ENCODE data around the gene APP. TPM values are rescaled to one million over a fixed set of nuclear protein-coding genes. Genes with fewer than 3 reads are reported as not detected.

Gene APP
- total and polyA plus RNA-seq, 2 experiments from 2014 or later: 55.7 to 316 TPM

GRCh38 chr21:26127918-26128317 lies 42.7 kb downstream of the APP start:
- Histone ChIP-seq H3K4me2 (peak overlapping the region; percentile 48), H3K9me3 (ENCODE audit: low read depth) (no peaks in the 10 kb centered on the region), H3K36me3 (replicated peaks; ENCODE audit: insufficient read depth, low read depth) (no peaks in the 10 kb centered on the region), H3K27me3 (no peaks in the 10 kb centered on the region), H4K20me1 (ENCODE audit: insufficient read depth, poor library complexity, severe bottlenecking) (peaks cover 5% of the 10 kb centered on the region), H3K4me1 (ENCODE audit: insufficient read depth) (peaks cover 40% of the 10 kb centered on the region), H3K27ac (peak overlapping the region; percentile 47), H3K4me3 (no peak overlapping the region), H2AFZ (no peak overlapping the region), H3K9me2 (replicated peaks; ENCODE audit: insufficient read depth) (no peaks in the 10 kb centered on the region), H3K79me2 (peaks cover 91% of the 10 kb centered on the region)
- WGBS (ENCODE audit: low lambda C conversion rate, missing lambda C conversion rate): 61% methylated on average over 6 of the region's 6 CpGs
- no peak for DNase-seq (ENCODE audit: low spot score)
- TF ChIP-seq, protein P1, sequence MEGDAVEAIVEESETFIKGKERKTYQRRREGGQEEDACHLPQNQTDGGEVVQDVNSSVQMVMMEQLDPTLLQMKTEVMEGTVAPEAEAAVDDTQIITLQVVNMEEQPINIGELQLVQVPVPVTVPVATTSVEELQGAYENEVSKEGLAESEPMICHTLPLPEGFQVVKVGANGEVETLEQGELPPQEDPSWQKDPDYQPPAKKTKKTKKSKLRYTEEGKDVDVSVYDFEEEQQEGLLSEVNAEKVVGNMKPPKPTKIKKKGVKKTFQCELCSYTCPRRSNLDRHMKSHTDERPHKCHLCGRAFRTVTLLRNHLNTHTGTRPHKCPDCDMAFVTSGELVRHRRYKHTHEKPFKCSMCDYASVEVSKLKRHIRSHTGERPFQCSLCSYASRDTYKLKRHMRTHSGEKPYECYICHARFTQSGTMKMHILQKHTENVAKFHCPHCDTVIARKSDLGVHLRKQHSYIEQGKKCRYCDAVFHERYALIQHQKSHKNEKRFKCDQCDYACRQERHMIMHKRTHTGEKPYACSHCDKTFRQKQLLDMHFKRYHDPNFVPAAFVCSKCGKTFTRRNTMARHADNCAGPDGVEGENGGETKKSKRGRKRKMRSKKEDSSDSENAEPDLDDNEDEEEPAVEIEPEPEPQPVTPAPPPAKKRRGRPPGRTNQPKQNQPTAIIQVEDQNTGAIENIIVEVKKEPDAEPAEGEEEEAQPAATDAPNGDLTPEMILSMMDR (IDR thresholded peaks at IDR 0.05; ENCODE audit: poor library complexity): no peak
- no peak for TF ChIP-seq EZH2 (IDR thresholded peaks at IDR 0.05; ENCODE audit: borderline replicate concordance)
- TF ChIP-seq EZH2phosphoT487 (IDR thresholded peaks at IDR 0.05; ENCODE audit: low read depth, severe bottlenecking, unreplicated experiment): no peak

DNA sequence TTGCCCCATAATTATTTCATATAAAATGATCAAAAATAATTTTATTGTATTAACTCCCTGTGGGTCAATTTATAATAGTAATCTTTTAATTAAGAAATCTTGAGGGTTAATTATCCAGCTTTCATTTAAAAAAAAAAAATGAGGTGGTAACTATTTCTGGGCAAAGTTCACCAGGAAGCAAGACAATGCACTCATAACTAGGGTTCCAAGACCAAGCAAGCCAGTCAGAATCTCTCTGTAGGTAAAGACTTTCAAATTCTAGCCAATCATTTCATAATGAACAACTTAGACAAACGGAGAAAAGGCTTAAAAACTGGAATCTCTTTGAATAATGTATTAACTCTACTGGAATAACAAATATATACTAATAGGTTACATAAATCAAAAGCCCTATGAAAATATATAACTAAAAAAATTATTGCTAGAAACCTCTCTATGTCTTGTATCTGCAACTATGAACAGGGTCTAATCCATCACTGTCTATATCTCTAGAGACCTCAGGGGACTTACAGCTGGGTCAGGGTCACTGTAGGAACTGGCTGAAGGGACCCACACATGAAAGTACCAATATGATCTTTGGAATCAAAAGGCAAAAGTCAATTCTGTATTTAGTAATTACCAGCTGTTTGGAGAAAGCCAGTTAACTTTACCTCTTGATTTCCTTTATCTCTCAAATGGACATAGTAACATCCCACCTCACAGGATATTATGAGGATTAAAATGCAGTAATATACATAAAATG lies 43.3 kb downstream of the APP start:
- Histone ChIP-seq H3K4me1 (ENCODE audit: insufficient read depth) (peaks cover 44% of the 10 kb centered on the region), H3K27ac (peak overlapping the region; percentile 47), H3K79me2 (peaks cover 91% of the 10 kb centered on the region), H3K27me3 (no peaks in the 10 kb centered on the region), H3K4me3 (no peak overlapping the region), H3K9me2 (replicated peaks; ENCODE audit: insufficient read depth) (no peaks in the 10 kb centered on the region), H2AFZ (no peak overlapping the region), H3K36me3 (replicated peaks; ENCODE audit: insufficient read depth, low read depth) (no peaks in the 10 kb centered on the region), H3K4me2 (peak overlapping the region; percentile 48), H3K9me3 (ENCODE audit: low read depth) (no peaks in the 10 kb centered on the region), H4K20me1 (ENCODE audit: insufficient read depth, poor library complexity, severe bottlenecking) (peaks cover 5% of the 10 kb centered on the region)
- 89% methylated on average over 1 of the region's 1 CpG for WGBS (ENCODE audit: low lambda C conversion rate, missing lambda C conversion rate)
- TF ChIP-seq, protein P1 (IDR thresholded peaks at IDR 0.05; ENCODE audit: poor library complexity): no peak
- no peak for TF ChIP-seq EZH2 (IDR thresholded peaks at IDR 0.05; ENCODE audit: borderline replicate concordance)
- no peak for TF ChIP-seq EZH2phosphoT487 (IDR thresholded peaks at IDR 0.05; ENCODE audit: low read depth, severe bottlenecking, unreplicated experiment)
- no peak for DNase-seq (ENCODE audit: low spot score)

DNA sequence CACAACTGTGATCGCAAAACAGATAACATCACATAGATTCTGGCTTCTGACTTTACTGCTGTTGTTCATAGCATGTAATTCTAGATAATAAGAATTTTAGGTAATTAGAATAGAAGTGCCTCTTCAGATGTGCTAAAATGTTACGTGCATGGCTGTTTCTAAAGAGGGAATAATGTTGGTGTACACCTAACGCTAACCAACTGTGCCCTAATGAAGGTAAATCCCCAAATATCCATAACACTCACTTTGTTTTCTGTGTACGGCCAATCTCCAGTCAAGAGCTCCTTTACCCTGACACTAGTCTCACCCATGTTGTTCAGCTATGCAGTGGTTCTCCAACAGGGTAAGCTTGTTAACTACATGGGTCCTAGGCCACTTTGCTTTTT lies 44.4 kb downstream of the APP start:
- TF ChIP-seq, protein P1 (IDR thresholded peaks at IDR 0.05; ENCODE audit: poor library complexity): no peak
- TF ChIP-seq EZH2phosphoT487 (IDR thresholded peaks at IDR 0.05; ENCODE audit: low read depth, severe bottlenecking, unreplicated experiment) (no peak), EZH2 (IDR thresholded peaks at IDR 0.05; ENCODE audit: borderline replicate concordance) (no peak)
- peaks cover 91% of the 10 kb centered on the region for H3K79me2 ChIP-seq
- peaks cover 5% of the 10 kb centered on the region for H4K20me1 ChIP-seq (ENCODE audit: insufficient read depth, poor library complexity, severe bottlenecking)

More for the DNA sequence above, 44.4 kb downstream of the APP start:
- H2AFZ ChIP-seq: no peak overlapping the region
- no peaks in the 10 kb centered on the region for H3K27me3 ChIP-seq
- H3K27ac ChIP-seq: no peak overlapping the region
- no peak for DNase-seq (ENCODE audit: low spot score)
- H3K9me3 ChIP-seq (ENCODE audit: low read depth): no peaks in the 10 kb centered on the region
- no peaks in the 10 kb centered on the region for H3K9me2 ChIP-seq (replicated peaks; ENCODE audit: insufficient read depth)
- H3K36me3 ChIP-seq (replicated peaks; ENCODE audit: insufficient read depth, low read depth): no peaks in the 10 kb centered on the region
- WGBS (ENCODE audit: low lambda C conversion rate, missing lambda C conversion rate): 82% methylated on average over 4 of the region's 4 CpGs
- H3K4me3 ChIP-seq: no peak overlapping the region
- H3K4me2 ChIP-seq: no peak overlapping the region
- H3K4me1 ChIP-seq (ENCODE audit: insufficient read depth): peaks cover 44% of the 10 kb centered on the region
